CD4-positive, alpha-beta T cell treated with Interleukin-4 for 4 hours (primary cell): Measurements from ENCODE around the gene EML1.

Experiments
- DNase-seq: peaks from one replicate; pipeline ENCODE4 v3.0.0-alpha.2; 2020

EML1 gene

GRCh38 chr14:99837822-99838221, 44.6 kb downstream of the EML1 start:
- DNase-seq = no peak

- no peak for DNase-seq
Measured at GRCh38 chr14:99838639-99839134, 45.5 kb downstream of the EML1 start.

- no peak for DNase-seq
Measured at GRCh38 chr14:99839696-99840095, 46.5 kb downstream of the EML1 start.

- DNase-seq = no peak
Measured at GRCh38 chr14:99840265-99840664, 47.1 kb downstream of the EML1 start.

GRCh38 chr14:99840774-99841305, 47.6 kb downstream of the EML1 start:
- DNase-seq = no peak

- DNase-seq = no peak
Measured at GRCh38 chr14:99841436-99842071, 48.3 kb downstream of the EML1 start.

- no peak for DNase-seq
Measured at GRCh38 chr14:99842141-99842540, 48.9 kb downstream of the EML1 start.

- no peak for DNase-seq
Measured at GRCh38 chr14:99846808-99847207, 53.6 kb downstream of the EML1 start.

GRCh38 chr14:99850709-99851108, 57.5 kb downstream of the EML1 start:
- DNase-seq = no peak

- no peak for DNase-seq
Measured at GRCh38 chr14:99852578-99852977, 59.4 kb downstream of the EML1 start.

- no peak for DNase-seq
Measured at GRCh38 chr14:99853206-99853605, 60.0 kb downstream of the EML1 start.

- no peak for DNase-seq
Measured at GRCh38 chr14:99854831-99855230, 61.6 kb downstream of the EML1 start.

GRCh38 chr14:99855271-99855670, 62.1 kb downstream of the EML1 start:
- no peak for DNase-seq

GRCh38 chr14:99857551-99857950, 64.3 kb downstream of the EML1 start:
- DNase-seq = no peak

GRCh38 chr14:99860219-99860618, 67.0 kb downstream of the EML1 start:
- DNase-seq = no peak

- DNase-seq = no peak
Measured at GRCh38 chr14:99862136-99862535, 68.9 kb downstream of the EML1 start.

GRCh38 chr14:99863059-99863458, 69.8 kb downstream of the EML1 start:
- no peak for DNase-seq

GRCh38 chr14:99865408-99865807, 72.2 kb downstream of the EML1 start:
- DNase-seq = no peak

- no peak for DNase-seq
Measured at GRCh38 chr14:99870617-99871016, 77.4 kb downstream of the EML1 start.

- DNase-seq = no peak
Measured at GRCh38 chr14:99871771-99872170, 78.6 kb downstream of the EML1 start.

GRCh38 chr14:99872786-99873440, 79.7 kb downstream of the EML1 start:
- DNase-seq = no peak

- no peak for DNase-seq
Measured at GRCh38 chr14:99873653-99874052, 80.4 kb downstream of the EML1 start.

- no peak for DNase-seq
Measured at GRCh38 chr14:99874306-99874705, 81.1 kb downstream of the EML1 start.

- no peak for DNase-seq
Measured at GRCh38 chr14:99875421-99875820, 82.2 kb downstream of the EML1 start.

- DNase-seq = no peak
Measured at GRCh38 chr14:99875836-99876235, 82.6 kb downstream of the EML1 start.
